HepG2 (cell line): ENCODE measurements around the gene LMBRD2. TPM values are rescaled to one million over a fixed set of nuclear protein-coding genes. Genes with fewer than 3 reads are reported as not detected.

ENCODE experiments used
- CSRNP2 ChIP-seq: sonication (generic); formaldehyde crosslinking; conservative IDR thresholded peaks from 2 replicates; pipeline ENCODE4 v1.8.0; 2022; ENCODE audit warnings: low read depth, missing genetic modification reagents
- DNMT3B ChIP-seq: conservative IDR thresholded peaks from 2 replicates; pipeline ENCODE4 v1.6.1; 2016; ENCODE audit warnings: missing biosample characterization, control low read depth
- HINFP ChIP-seq: sonication (generic); formaldehyde crosslinking; IDR thresholded peaks from 2 replicates; pipeline ENCODE4 v1.4.0; 2020; ENCODE audit warnings: low read depth, mild to moderate bottlenecking, missing genetic modification reagents
- MAFF ChIP-seq: IDR thresholded peaks from 2 replicates; pipeline ENCODE4 v1.6.1; 2011; ENCODE audit warnings: low read depth, low read length, improper control_type of control experiment
- NFIC ChIP-seq: IDR thresholded peaks from 2 replicates; pipeline ENCODE4 v1.6.1; 2012; ENCODE audit warnings: mild to moderate bottlenecking, low read length, inconsistent platforms
- NRL ChIP-seq: sonication (generic); formaldehyde crosslinking; IDR thresholded peaks from 2 replicates; pipeline ENCODE4 v1.5.0; 2020; ENCODE audit warnings: missing genetic modification reagents, mild to moderate bottlenecking, moderate library complexity, borderline replicate concordance
- POGK ChIP-seq: sonication (generic); formaldehyde crosslinking; conservative IDR thresholded peaks from 2 replicates; pipeline ENCODE4 v1.8.0; 2022; ENCODE audit warnings: mild to moderate bottlenecking, moderate library complexity, missing genetic modification reagents
- SKIL ChIP-seq: sonication (generic); formaldehyde crosslinking; IDR thresholded peaks from 2 replicates; pipeline ENCODE4 v1.8.0; 2022; ENCODE audit warnings: missing genetic modification reagents, mild to moderate bottlenecking, moderate library complexity, borderline replicate concordance
- SSRP1 ChIP-seq: IDR thresholded peaks from 2 replicates; pipeline ENCODE4 v1.6.1; 2016; ENCODE audit warnings: control low read depth
- TEAD3 ChIP-seq: optimal IDR thresholded peaks from 2 replicates; pipeline ENCODE3; 2016; ENCODE audit warnings: borderline replicate concordance
- YY1 ChIP-seq: IDR thresholded peaks from 2 replicates; pipeline ENCODE4 v1.6.1; 2011; ENCODE audit warnings: low read length, low read depth, moderate library complexity, mild to moderate bottlenecking; ENCODE audit not compliant: insufficient read depth, insufficient replicate concordance
- ZNF292 ChIP-seq: sonication (generic); formaldehyde crosslinking; IDR thresholded peaks from 2 replicates; pipeline ENCODE4 v1.8.1; 2022; ENCODE audit warnings: mild to moderate bottlenecking, low read depth, missing genetic modification reagents, borderline replicate concordance
- ZNF337 ChIP-seq: sonication (generic); formaldehyde crosslinking; IDR thresholded peaks from 2 replicates; pipeline ENCODE4 v1.5.1; 2020; ENCODE audit warnings: missing genetic modification reagents, low read depth, mild to moderate bottlenecking, borderline replicate concordance
- ZNF432 ChIP-seq: sonication (generic); formaldehyde crosslinking; IDR thresholded peaks from 2 replicates; pipeline ENCODE4 v1.5.0; 2020; ENCODE audit warnings: missing genetic modification reagents, mild to moderate bottlenecking, borderline replicate concordance
- ZNF687 ChIP-seq: sonication (generic); formaldehyde crosslinking; IDR thresholded peaks from 2 replicates; pipeline ENCODE4 v1.5.1; 2020; ENCODE audit warnings: mild to moderate bottlenecking, missing genetic modification reagents, moderate library complexity
- polyA plus RNA-seq, 8 experiments: library from polyadenylated mRNA; depleted of rRNA in 3 of 8; stranded (reverse) in 7 of 8; unstranded in 1 of 8; fragments of >200 nt; fragmentation: Illumina TruSeq in 4 of 8; extraction: Trizol in 4 of 8; gene quantifications; 2 replicates each; pipeline versions ENCODE4 v1.2.1 to v1.2.3, GENCODE V29; 2011 to 2016; ENCODE audit warnings: low read depth in 4 of 8, missing spikeins in 1 of 8, mixed read lengths in 1 of 8; ENCODE audit not compliant: insufficient read depth in 1 of 8
- total RNA-seq, 5 experiments: library from RNA; depleted of rRNA; stranded (reverse); fragments of >200 nt; fragmentation: Illumina TruSeq; extraction: Trizol; gene quantifications; 2 replicates each; pipeline ENCODE4 v1.2.3, GENCODE V29; 2016; ENCODE audit warnings: low read depth in 1 of 5

LMBRD2 gene
- total and polyA plus RNA-seq, 2 of the 13 experiments (the other 11 are each of a cell fraction or from before 2014, with no cell fraction given) = 2.0 to 4.7 TPM

- TF ChIP-seq ZNF292 (CRISPR knock-in tag) = peak; percentile 99
- no peak for TF ChIP-seq CSRNP2 (CRISPR knock-in tag)
- TF ChIP-seq NFIC = no peak
- TF ChIP-seq ZNF687 (CRISPR knock-in tag) = peak; percentile 93
- TF ChIP-seq HINFP (CRISPR knock-in tag) = peak; percentile 89
- TF ChIP-seq NRL = peak; percentile 74
- no peak for TF ChIP-seq SSRP1 (CRISPR knock-in tag)
- no peak for TF ChIP-seq SKIL
- TF ChIP-seq ZNF337 (CRISPR knock-in tag) = no peak
- TF ChIP-seq TEAD3 = no peak
- TF ChIP-seq ZNF432 (CRISPR knock-in tag) = no peak
- peak; percentile 41 for TF ChIP-seq YY1
- no peak for TF ChIP-seq DNMT3B (CRISPR knock-in tag)
- TF ChIP-seq POGK (CRISPR knock-in tag) = no peak
- TF ChIP-seq MAFF = no peak
Measured at GRCh38 chr5:36138900-36139683, 12.6 kb downstream of the LMBRD2 start (continued).
